IMR-90 (cell line): ENCODE measurements around the gene WDR37. TPM values are rescaled to one million over a fixed set of nuclear protein-coding genes. Genes with fewer than 3 reads are reported as not detected.

ENCODE experiments used
- ATAC-seq: fragments of 200-7000 bp; cut with Tn5 transposase; 2 replicates; pipeline ENCODE4 v1.9.1; 2020; ENCODE audit warnings: low read depth, mild to moderate bottlenecking, moderate library complexity
- BruUV-seq: library from RNA; stranded (reverse); fragments of 400-500 nt; replicated peaks from 2 replicates; lab custom pipeline; 2021; lab: Mats Ljungman, UMichigan
- CTCF ChIA-PET: fragments of 300-600 bp; formaldehyde crosslinking; extraction: SDS; loops from one replicate; lab custom pipeline; 2021; ENCODE audit warnings: antibody characterized with exemption; lab: Yijun Ruan, JAX
- POLR2A ChIA-PET: fragments of 300-600 bp; sonication (Branson Sonifier 250); formaldehyde crosslinking; loops from one replicate; lab custom pipeline; 2022; ENCODE audit warnings: antibody characterized with exemption; ENCODE audit not compliant: unreplicated experiment; lab: Charles Lee
- DNase-seq: peaks from one replicate; pipeline ENCODE4 v3.0.0; 2013
- H2AFZ ChIP-seq: replicated peaks from 2 replicates; pipeline ENCODE3; 2013; ENCODE audit warnings: low read length, mild to moderate bottlenecking; ENCODE audit not compliant: poor library complexity
- H2AK5ac ChIP-seq: 2 replicates; pipeline ENCODE4 v1.6.1; 2013; ENCODE audit warnings: low read depth, low read length, inconsistent platforms
- H2AK9ac ChIP-seq: replicated peaks from 2 replicates; pipeline ENCODE3; 2013; ENCODE audit warnings: mild to moderate bottlenecking, low read depth, low read length, moderate library complexity; ENCODE audit not compliant: poor library complexity
- H2BK120ac ChIP-seq: 2 replicates; pipeline ENCODE4 v1.6.1; 2013; ENCODE audit warnings: low read depth, low read length, inconsistent platforms
- H2BK15ac ChIP-seq: 3 replicates; pipeline ENCODE4 v1.6.1; 2013; ENCODE audit warnings: low read depth, low read length, inconsistent platforms
- H2BK20ac ChIP-seq: 2 replicates; pipeline ENCODE4 v1.6.1; 2013; ENCODE audit warnings: low read depth, mild to moderate bottlenecking, inconsistent platforms, low read length, moderate library complexity
- H2BK5ac ChIP-seq: 2 replicates; pipeline ENCODE4 v1.6.1; 2013; ENCODE audit warnings: mild to moderate bottlenecking, low read depth, low read length, inconsistent platforms; ENCODE audit not compliant: poor library complexity, severe bottlenecking
- H3K14ac ChIP-seq: replicated peaks from 2 replicates; pipeline ENCODE4 v1.6.1; 2013; ENCODE audit warnings: low read depth, low read length, inconsistent platforms
- H3K18ac ChIP-seq: 2 replicates; pipeline ENCODE4 v1.6.1; 2013; ENCODE audit warnings: low read depth, low read length, control low read depth
- H3K23ac ChIP-seq: 2 replicates; pipeline ENCODE4 v1.6.1; 2013; ENCODE audit warnings: low read depth, low read length, inconsistent platforms
- H3K27ac ChIP-seq: 2 replicates; pipeline ENCODE4 v1.5.1; 2013; ENCODE audit warnings: mild to moderate bottlenecking, control low read depth, low read length; ENCODE audit not compliant: insufficient read depth
- H3K27me3 ChIP-seq: 2 replicates; pipeline ENCODE4 v1.6.1; 2013; ENCODE audit warnings: low read length; ENCODE audit not compliant: control insufficient read depth, insufficient read depth
- H3K36me3 ChIP-seq: 2 replicates; pipeline ENCODE4 v1.6.1; 2013; ENCODE audit warnings: low read length, mixed read lengths; ENCODE audit not compliant: control insufficient read depth, insufficient read depth
- H3K4ac ChIP-seq: 2 replicates; pipeline ENCODE4 v1.6.1; 2013; ENCODE audit warnings: low read depth, low read length, inconsistent platforms
- H3K4me1 ChIP-seq: 2 replicates; pipeline ENCODE4 v1.6.1; 2013; ENCODE audit warnings: low read length, mixed read lengths; ENCODE audit not compliant: control insufficient read depth, insufficient read depth
- H3K4me2 ChIP-seq: 2 replicates; pipeline ENCODE4 v1.6.1; 2013; ENCODE audit warnings: low read depth, mild to moderate bottlenecking, control low read depth, low read length, moderate library complexity
- H3K4me3 ChIP-seq: 2 replicates; pipeline ENCODE4 v1.5.1; 2013; ENCODE audit warnings: low read depth, mild to moderate bottlenecking, control low read depth, low read length, moderate library complexity; ENCODE audit not compliant: insufficient read depth
- H3K56ac ChIP-seq: 2 replicates; pipeline ENCODE4 v1.6.1; 2013; ENCODE audit warnings: low read length, inconsistent platforms; ENCODE audit not compliant: insufficient read depth; ENCODE audit errors: extremely low read depth
- H3K79me1 ChIP-seq, 2 experiments: 2 replicates each; pipeline ENCODE4 v1.6.1; 2013; ENCODE audit warnings: low read length in 2 of 2, inconsistent platforms in 1 of 2, low read depth in 1 of 2
- H3K9ac ChIP-seq: 2 replicates; pipeline ENCODE4 v1.6.1; 2013; ENCODE audit warnings: low read depth, low read length, control low read depth
- H3K9me1 ChIP-seq: 2 replicates; pipeline ENCODE4 v1.6.1; 2013; ENCODE audit warnings: low read length, inconsistent platforms; ENCODE audit not compliant: insufficient read depth
- H3K9me3 ChIP-seq: 2 replicates; pipeline ENCODE4 v1.6.1; 2013; ENCODE audit warnings: low read length; ENCODE audit not compliant: control insufficient read depth, insufficient read depth
- H4K20me1 ChIP-seq: 2 replicates; pipeline ENCODE4 v1.6.1; 2013; ENCODE audit warnings: low read length, inconsistent platforms; ENCODE audit not compliant: insufficient read depth
- H4K5ac ChIP-seq: 2 replicates; pipeline ENCODE4 v1.6.1; 2013; ENCODE audit warnings: mild to moderate bottlenecking, low read depth, low read length, control low read depth
- H4K8ac ChIP-seq, 2 experiments: 2 replicates each; pipeline ENCODE4 v1.6.1; 2013; ENCODE audit warnings: low read depth in 2 of 2, low read length in 2 of 2, control low read depth in 1 of 2, inconsistent platforms in 1 of 2
- H4K91ac ChIP-seq: 2 replicates; pipeline ENCODE4 v1.6.1; 2013; ENCODE audit warnings: low read depth, low read length, inconsistent platforms; ENCODE audit not compliant: insufficient read depth
- CEBPB ChIP-seq: IDR thresholded peaks from 2 replicates; pipeline ENCODE4 v1.6.1; 2012; ENCODE audit warnings: low read depth, low read length, improper control_type of control experiment
- CHD1 ChIP-seq: IDR thresholded peaks from 2 replicates; pipeline ENCODE4 v1.6.1; 2012; ENCODE audit warnings: low read depth, low read length, improper control_type of control experiment
- MAZ ChIP-seq: IDR thresholded peaks from 2 replicates; pipeline ENCODE4 v1.6.1; 2012; ENCODE audit warnings: low read depth, mild to moderate bottlenecking, low read length, improper control_type of control experiment, moderate library complexity, borderline replicate concordance
- POLR2A ChIP-seq: IDR thresholded peaks from 2 replicates; pipeline ENCODE4 v1.6.1; 2012; ENCODE audit warnings: mild to moderate bottlenecking, low read depth, low read length
- RAD21 ChIP-seq: IDR thresholded peaks from 2 replicates; pipeline ENCODE4 v1.6.1; 2012; ENCODE audit warnings: low read length, improper control_type of control experiment
- RCOR1 ChIP-seq: IDR thresholded peaks from 2 replicates; pipeline ENCODE4 v1.6.1; 2012; ENCODE audit warnings: mild to moderate bottlenecking, low read length, improper control_type of control experiment; ENCODE audit not compliant: insufficient replicate concordance
- RFX5 ChIP-seq: IDR thresholded peaks from 2 replicates; pipeline ENCODE4 v1.8.0; 2012; ENCODE audit warnings: low read depth, mild to moderate bottlenecking, low read length, moderate library complexity
- SMC3 ChIP-seq: fragments of 150-350 bp; IDR thresholded peaks from 2 replicates; pipeline ENCODE4 v1.6.1; 2016; ENCODE audit warnings: low read depth, mild to moderate bottlenecking, antibody characterized with exemption, low read length, moderate library complexity
- WGBS, 2 experiments: methylation state at CpG; one replicate each; pipeline versions ENCODE4 v1.1.5 to v1.1.7; 2013; ENCODE audit warnings: missing lambda C conversion rate in 2 of 2; ENCODE audit not compliant: insufficient read length in 1 of 2; ENCODE audit errors: extremely low coverage in 2 of 2; 5-methylcytosine and 5-hydroxymethylcytosine counted together
- dilution Hi-C: fragments of 300-500 bp; cut with HindIII; formaldehyde crosslinking; loops from one replicate; pipeline ENCODE4 v1.14.3; 2018; ENCODE audit warnings: low sequenced_read_pairs; ENCODE audit not compliant: unreplicated experiment
- in situ Hi-C: fragments of 300-500 bp; cut with MboI; formaldehyde crosslinking; loops from 3 replicates; pipeline ENCODE4 v1.14.3; 2019; ENCODE audit warnings: low sequenced_read_pairs, inconsistent platforms, mixed read lengths
- intact Hi-C: fragments of 100-400 bp; cut with micrococcal nuclease; formaldehyde crosslinking; loops from 2 replicates; pipeline ENCODE4 v1.10.0; 2022
- polyA plus RNA-seq, 3 experiments: library from polyadenylated mRNA; depleted of rRNA; stranded (reverse); fragments of >200 nt; gene quantifications; 2 replicates each; pipeline ENCODE4 v1.2.3, GENCODE V29; 2012; ENCODE audit warnings: low replicate concordance in 1 of 3
- total RNA-seq: library from RNA; depleted of rRNA; stranded (reverse); fragments of >200 nt; gene quantifications from 2 replicates; pipeline ENCODE4 v1.2.3, GENCODE V29; 2012
- TF ChIP-seq, protein P1 (sequence below): fragments of 150-350 bp; IDR thresholded peaks from 2 replicates; pipeline ENCODE4 v1.6.1; 2017; ENCODE audit warnings: mild to moderate bottlenecking, antibody characterized with exemption, low read length, low read depth
- TF ChIP-seq, protein P2 (sequence below): fragments of 150-350 bp; IDR thresholded peaks from 2 replicates; pipeline ENCODE4 v1.6.1; 2016; ENCODE audit warnings: low read depth, mild to moderate bottlenecking, low read length, moderate library complexity, borderline replicate concordance

Gene WDR37
- total and polyA plus RNA-seq, 2 of the 4 experiments (the other 2 are of a cell fraction): 12.7 to 14.5 TPM

DNA sequence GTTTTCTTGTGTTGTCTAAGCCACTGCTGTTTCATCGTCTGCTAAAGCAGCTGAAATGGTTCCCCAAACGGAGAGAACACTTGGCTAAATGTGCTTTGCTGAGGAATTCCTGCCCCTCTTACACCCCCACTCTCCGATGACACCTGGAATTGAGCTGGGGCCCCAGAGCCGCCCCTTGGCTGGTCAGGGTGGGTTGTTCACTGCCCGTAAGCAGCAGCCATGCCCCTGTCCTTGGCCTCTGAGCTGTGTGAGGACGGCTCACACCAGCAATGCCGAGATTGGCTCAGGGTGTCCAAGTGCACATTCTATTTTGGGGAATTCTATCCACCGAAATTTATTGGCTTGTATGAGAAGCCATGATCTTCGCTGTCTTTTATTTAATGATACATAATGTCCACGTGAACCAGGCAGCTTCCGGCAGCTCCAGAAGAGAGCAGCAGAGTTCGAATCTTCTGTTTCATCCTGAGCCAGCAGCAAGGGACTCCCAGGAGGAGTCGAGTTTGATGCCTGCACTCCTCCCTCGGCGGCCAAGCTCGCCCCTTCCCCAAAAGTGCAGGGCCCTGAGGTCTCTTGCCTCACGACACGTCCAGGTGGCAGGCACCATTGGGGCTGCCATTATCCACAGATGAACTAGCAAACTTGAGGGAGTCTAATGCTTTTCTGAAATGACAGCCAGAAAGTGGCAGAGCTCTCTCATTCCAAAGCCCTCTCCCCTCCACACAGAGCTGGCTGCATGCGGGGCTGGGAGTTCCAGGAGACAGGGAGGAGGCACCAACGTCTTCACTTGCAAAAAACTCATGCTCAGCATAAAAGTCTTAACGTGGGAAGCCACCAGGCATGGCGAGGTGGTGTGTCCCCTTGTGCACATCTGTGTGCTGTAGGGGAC, 114.0 kb downstream of the WDR37 start:
- Histone ChIP-seq H2BK5ac (no peak overlapping the region), H3K9ac (no peak overlapping the region), H3K56ac (no peak overlapping the region), H3K27ac (no peak overlapping the region), H4K8ac (no peak overlapping the region), H4K5ac (no peak overlapping the region), H2AFZ (no peak overlapping the region), H3K18ac (no peak overlapping the region), H3K36me3 (no peaks in the 10 kb centered on the region), H2BK120ac (no peak overlapping the region), H3K9me3 (no peaks in the 10 kb centered on the region), H3K79me1 (no peaks in the 10 kb centered on the region), H2AK9ac (no peak overlapping the region), H3K14ac (no peak overlapping the region), H3K4ac (no peak overlapping the region), H4K91ac (no peak overlapping the region), H4K20me1 (no peaks in the 10 kb centered on the region), H3K4me1 (no peaks in the 10 kb centered on the region), H3K9me1 (no peaks in the 10 kb centered on the region; the same call in 1 of the 2 replicates), H2AK5ac (no peak overlapping the region), H3K23ac (no peak overlapping the region), H2BK15ac (no peak overlapping the region), H3K4me3 (no peak overlapping the region), H3K4me2 (no peak overlapping the region), H3K27me3 (no peaks in the 10 kb centered on the region; the same call in 1 of the 2 replicates), H2BK20ac (no peak overlapping the region)
- ATAC-seq (no peak), DNase-seq (no peak)
- intact Hi-C loops: no loop called here
- dilution Hi-C loops: no loop called here
- BruUV-seq: no TSS peak
- in situ Hi-C loops: no loop called here
- CTCF ChIA-PET: no interaction called here
- POLR2A ChIA-PET: no interaction called here
- WGBS, 2 experiments: 23% methylated on average over 7 of the region's 22 CpGs; no CpG with 5 or more reads in 1 of the 2 experiments
- TF ChIP-seq MAZ (no peak), RAD21 (no peak), POLR2A (no peak), CHD1 (no peak), RFX5 (no peak), RCOR1 (no peak), CEBPB (no peak), SMC3 (no peak)
- TF ChIP-seq, protein P1, sequence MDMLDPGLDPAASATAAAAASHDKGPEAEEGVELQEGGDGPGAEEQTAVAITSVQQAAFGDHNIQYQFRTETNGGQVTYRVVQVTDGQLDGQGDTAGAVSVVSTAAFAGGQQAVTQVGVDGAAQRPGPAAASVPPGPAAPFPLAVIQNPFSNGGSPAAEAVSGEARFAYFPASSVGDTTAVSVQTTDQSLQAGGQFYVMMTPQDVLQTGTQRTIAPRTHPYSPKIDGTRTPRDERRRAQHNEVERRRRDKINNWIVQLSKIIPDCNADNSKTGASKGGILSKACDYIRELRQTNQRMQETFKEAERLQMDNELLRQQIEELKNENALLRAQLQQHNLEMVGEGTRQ: no peak
- TF ChIP-seq, protein P2, sequence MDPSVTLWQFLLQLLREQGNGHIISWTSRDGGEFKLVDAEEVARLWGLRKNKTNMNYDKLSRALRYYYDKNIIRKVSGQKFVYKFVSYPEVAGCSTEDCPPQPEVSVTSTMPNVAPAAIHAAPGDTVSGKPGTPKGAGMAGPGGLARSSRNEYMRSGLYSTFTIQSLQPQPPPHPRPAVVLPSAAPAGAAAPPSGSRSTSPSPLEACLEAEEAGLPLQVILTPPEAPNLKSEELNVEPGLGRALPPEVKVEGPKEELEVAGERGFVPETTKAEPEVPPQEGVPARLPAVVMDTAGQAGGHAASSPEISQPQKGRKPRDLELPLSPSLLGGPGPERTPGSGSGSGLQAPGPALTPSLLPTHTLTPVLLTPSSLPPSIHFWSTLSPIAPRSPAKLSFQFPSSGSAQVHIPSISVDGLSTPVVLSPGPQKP: no peak
